ENCODE data around the gene MRPL4.

DNA sequence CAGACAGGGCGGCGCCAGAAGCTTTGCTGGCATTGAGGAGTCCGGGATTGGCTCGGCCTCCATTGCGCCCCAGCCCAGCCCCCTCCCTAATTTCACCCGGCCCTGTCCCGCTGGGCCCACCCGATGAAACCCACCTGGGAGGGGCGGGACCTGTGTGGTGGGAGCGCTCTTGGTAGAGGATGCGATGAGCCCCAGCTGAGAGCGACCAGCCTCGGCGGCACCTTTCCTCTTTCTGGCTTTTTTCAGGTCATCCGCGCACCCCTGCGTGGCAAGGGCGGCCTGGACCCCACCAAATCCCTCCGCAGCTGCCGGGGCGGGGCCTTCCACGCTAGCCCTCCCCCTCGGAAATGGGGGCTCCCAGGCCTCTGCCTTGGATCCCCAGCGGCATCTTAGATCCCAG is 57.4 kb downstream of the MRPL4 start, which contains the start of gene ZGLP1:
- TF ChIP-seq CTCF (IDR thresholded peaks at IDR 0.05), result no peak
- TF ChIP-seq POLR2A (IDR thresholded peaks at IDR 0.05), result no peak
